Natural killer cell treated with Interleukin-12 subunit alpha and Interleukin-12 subunit beta and Interleukin-15 and Interleukin-18, amount 100 ng/mL, for 72 hours (primary cell): Measurements from ENCODE around the gene TLR6. TPM values are rescaled to one million over a fixed set of nuclear protein-coding genes. Genes with fewer than 3 reads are reported as not detected.

Source experiments
- ATAC-seq, 2 donors: fragments of 150-1000 bp; cut with Tn5 transposase in 1 of 2; sonication (Bioruptor Pico), chemical (Tn5 transposase) in 1 of 2; 2 replicates each; pipeline ENCODE4 v1.10.0; 2021
- DNase-seq: peaks from one replicate; pipeline ENCODE4 v3.0.0; 2022; ENCODE audit warnings: low spot score
- H3K27ac Mint-ChIP-seq, 2 donors: 1 replicate in 1 of 2; 2 replicates in 1 of 2; pipeline ENCODE4 v1.8.0; 2022; ENCODE audit warnings: mixed read lengths in 2 of 2, mild to moderate bottlenecking in 1 of 2, moderate library complexity in 1 of 2
- H3K27me3 Mint-ChIP-seq, 2 donors: 1 replicate in 1 of 2; 2 replicates in 1 of 2; pipeline ENCODE4 v1.8.0; 2022; ENCODE audit warnings: mixed read lengths in 2 of 2
- H3K36me3 Mint-ChIP-seq: one replicate; pipeline ENCODE4 v1.8.0; 2022; ENCODE audit warnings: mixed read lengths
- H3K4me1 Mint-ChIP-seq, 2 donors: 1 replicate in 1 of 2; 2 replicates in 1 of 2; pipeline ENCODE4 v1.8.0; 2022; ENCODE audit warnings: low read depth in 2 of 2, mixed read lengths in 2 of 2, mild to moderate bottlenecking in 1 of 2
- H3K4me3 Mint-ChIP-seq: one replicate; pipeline ENCODE4 v1.8.0; 2022; ENCODE audit warnings: mixed read lengths
- H3K9me3 Mint-ChIP-seq: 2 replicates; pipeline ENCODE4 v1.8.0; 2022; ENCODE audit warnings: mixed read lengths
- total RNA-seq, 2 donors: library from RNA; stranded (reverse); gene quantifications; one replicate each; pipeline ENCODE4 v1.2.3, GENCODE V29; 2022

TLR6 gene
- total RNA-seq, 2 donors from 2014 or later: 4.4 to 4.5 TPM

GRCh38 chr4:38857354-38858096, 908 bp upstream of the TLR6 start:
- ATAC-seq (peak; percentile 86 to 87), DNase-seq (no peak)
- no peaks in the 10 kb centered on the region for H3K36me3 Mint-ChIP-seq
- peaks cover 5 to 14% of the 10 kb centered on the region in 2 donors for H3K27me3 Mint-ChIP-seq
- H3K27ac Mint-ChIP-seq: peak overlapping the region; percentile 83 to 87
- peak overlapping the region; percentile 90 for H3K4me3 Mint-ChIP-seq
- H3K9me3 Mint-ChIP-seq: no peaks in the 10 kb centered on the region
- H3K4me1 Mint-ChIP-seq: peaks cover 33% of the 10 kb centered on the region in 2 donors

DNA sequence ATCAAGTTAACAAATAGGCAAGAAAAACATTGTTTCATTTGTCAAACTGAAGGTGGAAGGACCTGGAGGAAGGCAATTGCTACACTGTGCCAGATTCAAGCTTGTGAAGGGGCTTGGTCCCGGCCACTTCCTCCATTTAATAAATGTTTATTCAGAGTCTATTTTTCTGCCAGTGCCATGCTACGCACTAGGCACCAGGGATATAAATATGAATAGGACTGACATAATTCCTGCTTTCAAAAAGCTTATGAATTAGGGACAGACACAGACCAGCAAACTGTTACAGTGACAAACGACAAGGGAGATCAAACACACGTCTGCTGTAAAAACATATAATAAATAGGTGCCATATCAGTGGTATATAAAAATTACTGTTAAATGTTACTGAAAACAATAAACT, 571 bp downstream of the TLR6 start:
- peak overlapping the region; percentile 83 to 87 for H3K27ac Mint-ChIP-seq
- peaks cover 4% of the 10 kb centered on the region for H3K36me3 Mint-ChIP-seq
- ATAC-seq (peak; percentile 41), DNase-seq (no peak)
- peaks cover 0 to 4% of the 10 kb centered on the region in 2 donors for H3K27me3 Mint-ChIP-seq
- H3K9me3 Mint-ChIP-seq: no peaks in the 10 kb centered on the region
- H3K4me3 Mint-ChIP-seq: peak overlapping the region; percentile 90
- H3K4me1 Mint-ChIP-seq: peaks cover 26 to 33% of the 10 kb centered on the region in 2 donors

GRCh38 chr4:38855466-38855865, 1.2 kb downstream of the TLR6 start:
- peak overlapping the region; percentile 83 to 87 for H3K27ac Mint-ChIP-seq
- H3K4me1 Mint-ChIP-seq: peaks cover 25 to 33% of the 10 kb centered on the region in 2 donors
- peaks cover 0 to 2% of the 10 kb centered on the region in 2 donors for H3K27me3 Mint-ChIP-seq
- ATAC-seq (no peak), DNase-seq (no peak)
- peak overlapping the region; percentile 90 for H3K4me3 Mint-ChIP-seq
- no peaks in the 10 kb centered on the region for H3K9me3 Mint-ChIP-seq
- H3K36me3 Mint-ChIP-seq: peaks cover 6% of the 10 kb centered on the region

GRCh38 chr4:38846015-38846414, 10.6 kb downstream of the TLR6 start:
- Mint-ChIP-seq H3K4me3 (no peak overlapping the region), H3K27ac (no peak overlapping the region), H3K4me1 (peaks cover 3 to 5% of the 10 kb centered on the region in 2 donors), H3K36me3 (peaks cover 28% of the 10 kb centered on the region), H3K9me3 (peaks cover 10% of the 10 kb centered on the region), H3K27me3 (no peaks in the 10 kb centered on the region)
- ATAC-seq (no peak), DNase-seq (no peak)

- H3K9me3 Mint-ChIP-seq: no peaks in the 10 kb centered on the region
- H3K27ac Mint-ChIP-seq: no peak overlapping the region
- H3K4me3 Mint-ChIP-seq: no peak overlapping the region
- peaks cover 8 to 13% of the 10 kb centered on the region in 2 donors for H3K4me1 Mint-ChIP-seq
- H3K27me3 Mint-ChIP-seq: no peaks in the 10 kb centered on the region
- H3K36me3 Mint-ChIP-seq: peaks cover 6% of the 10 kb centered on the region
- ATAC-seq (no peak), DNase-seq (no peak)
Observed at GRCh38 chr4:38842994-38843393, 13.6 kb downstream of the TLR6 start.

DNA sequence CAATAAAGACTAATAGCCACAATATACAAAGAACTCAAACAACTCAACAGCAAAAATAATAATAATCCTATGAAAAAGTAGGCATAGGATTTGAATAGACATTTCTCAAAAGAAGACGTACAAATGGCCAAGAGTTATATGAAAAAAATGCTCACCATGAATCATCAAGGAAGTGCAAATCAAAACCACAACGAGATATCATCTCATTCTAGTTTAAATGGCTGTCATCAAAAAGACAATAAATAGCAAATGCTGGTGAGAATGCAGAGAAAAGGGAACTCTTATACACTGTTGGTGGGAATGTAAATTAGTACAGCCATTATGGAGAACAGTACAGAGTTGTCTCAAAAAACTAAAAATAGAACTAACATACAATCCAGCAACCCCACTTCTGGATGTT, 18.8 kb downstream of the TLR6 start:
- DNase-seq (no peak), ATAC-seq (peak in 1 of 2 donors; percentile 48)
- peaks cover 22% of the 10 kb centered on the region for H3K36me3 Mint-ChIP-seq
- H3K4me3 Mint-ChIP-seq: peak overlapping the region; percentile 47
- H3K4me1 Mint-ChIP-seq: peaks cover 19 to 21% of the 10 kb centered on the region in 2 donors
- H3K27ac Mint-ChIP-seq: peak overlapping the region; percentile 34 to 55
- H3K9me3 Mint-ChIP-seq: peaks cover 10% of the 10 kb centered on the region
- H3K27me3 Mint-ChIP-seq: no peaks in the 10 kb centered on the region

DNA sequence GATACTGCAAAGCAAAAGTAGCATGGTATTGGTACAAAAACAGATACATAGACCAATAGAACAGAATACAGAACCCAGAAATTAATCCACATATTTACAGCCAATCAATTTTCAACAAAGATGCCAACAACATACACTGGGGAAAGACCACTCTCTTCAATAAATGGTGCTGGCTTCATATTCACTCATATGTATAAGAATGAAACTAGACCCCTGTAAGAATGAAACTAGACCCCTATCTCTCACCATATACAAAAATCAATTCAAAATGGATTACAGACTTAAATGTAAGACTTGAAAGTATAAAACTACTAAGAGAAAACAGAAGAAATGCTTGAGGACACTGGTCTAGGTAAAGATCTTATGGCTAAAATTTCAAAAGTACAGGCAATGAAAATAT, 19.3 kb downstream of the TLR6 start:
- peaks cover 10% of the 10 kb centered on the region for H3K9me3 Mint-ChIP-seq
- H3K4me3 Mint-ChIP-seq: peak overlapping the region; percentile 47
- peaks cover 19 to 21% of the 10 kb centered on the region in 2 donors for H3K4me1 Mint-ChIP-seq
- ATAC-seq: peak in 1 of 2 donors; percentile 68
- H3K27me3 Mint-ChIP-seq: no peaks in the 10 kb centered on the region
- no peak for DNase-seq
- H3K27ac Mint-ChIP-seq: peak overlapping the region; percentile 34 to 55
- peaks cover 22% of the 10 kb centered on the region for H3K36me3 Mint-ChIP-seq

- Mint-ChIP-seq H3K4me3 (no peak overlapping the region), H3K9me3 (peaks cover 10% of the 10 kb centered on the region), H3K4me1 (peaks cover 23 to 27% of the 10 kb centered on the region in 2 donors), H3K36me3 (peaks cover 22% of the 10 kb centered on the region), H3K27ac (no peak overlapping the region), H3K27me3 (no peaks in the 10 kb centered on the region)
- ATAC-seq (no peak), DNase-seq (no peak)
Observed at GRCh38 chr4:38834570-38834969, 22.0 kb downstream of the TLR6 start.

- no peak overlapping the region for H3K4me3 Mint-ChIP-seq
- DNase-seq (no peak), ATAC-seq (no peak)
- H3K36me3 Mint-ChIP-seq: peaks cover 22% of the 10 kb centered on the region
- H3K9me3 Mint-ChIP-seq: peaks cover 10% of the 10 kb centered on the region
- H3K27ac Mint-ChIP-seq: peak overlapping the region in 1 of 2 donors; percentile 15
- peaks cover 17 to 18% of the 10 kb centered on the region in 2 donors for H3K4me1 Mint-ChIP-seq
- no peaks in the 10 kb centered on the region for H3K27me3 Mint-ChIP-seq
Observed at GRCh38 chr4:38832624-38833528, 23.7 kb downstream of the TLR6 start.

GRCh38 chr4:38832206-38832605, 24.4 kb downstream of the TLR6 start:
- Mint-ChIP-seq H3K27me3 (no peaks in the 10 kb centered on the region), H3K27ac (no peak overlapping the region), H3K9me3 (peaks cover 10% of the 10 kb centered on the region), H3K36me3 (peaks cover 22% of the 10 kb centered on the region), H3K4me1 (peaks cover 10 to 11% of the 10 kb centered on the region in 2 donors), H3K4me3 (no peak overlapping the region)
- ATAC-seq (no peak), DNase-seq (no peak)

DNA sequence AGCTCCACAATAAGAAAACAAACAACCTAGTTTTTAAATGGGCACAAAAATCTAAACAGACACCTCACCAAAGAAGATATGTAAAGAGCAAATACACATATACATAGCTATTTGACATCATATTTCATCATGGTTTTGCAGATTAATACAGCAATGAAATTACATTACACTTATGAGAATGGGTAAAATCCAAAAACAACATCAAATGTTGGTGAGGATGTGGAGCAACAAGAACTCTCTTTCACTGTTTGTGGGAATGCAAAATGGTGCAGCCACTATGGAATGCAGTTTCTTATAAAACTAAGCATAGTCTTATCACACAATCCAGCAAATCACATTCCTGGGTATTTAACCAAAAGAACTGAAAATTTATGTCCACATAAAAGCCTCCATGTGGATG, 25.0 kb downstream of the TLR6 start:
- Mint-ChIP-seq H3K27me3 (no peaks in the 10 kb centered on the region), H3K27ac (no peak overlapping the region)

DNA sequence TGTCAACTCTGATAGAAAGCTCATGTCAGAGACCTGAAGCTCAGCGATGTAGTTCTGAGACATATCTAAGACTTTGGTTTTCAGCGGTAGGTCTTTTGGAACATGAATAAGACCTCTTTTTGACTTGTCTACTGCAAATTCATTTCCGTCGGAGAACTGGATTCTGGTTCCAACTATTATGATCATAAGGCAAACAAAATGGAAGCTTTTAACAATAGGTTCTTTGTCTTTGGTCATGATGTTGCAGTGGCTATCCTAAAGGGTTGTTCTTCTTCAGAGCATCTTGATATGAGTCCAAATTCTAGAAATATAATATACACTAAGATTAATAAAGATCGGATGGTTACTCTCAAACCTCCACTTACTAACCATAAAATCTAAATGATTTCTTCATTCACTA, 27.4 kb downstream of the TLR6 start:
- DNase-seq (no peak), ATAC-seq (no peak)
- Mint-ChIP-seq H3K36me3 (peaks cover 11% of the 10 kb centered on the region), H3K27ac (no peak overlapping the region), H3K9me3 (peaks cover 4% of the 10 kb centered on the region), H3K4me3 (no peak overlapping the region), H3K4me1 (peaks cover 6 to 9% of the 10 kb centered on the region in 2 donors), H3K27me3 (no peaks in the 10 kb centered on the region)

More for the DNA sequence above, 25.0 kb downstream of the TLR6 start:
- peaks cover 6 to 9% of the 10 kb centered on the region in 2 donors for H3K4me1 Mint-ChIP-seq
- H3K4me3 Mint-ChIP-seq: no peak overlapping the region
- no peak for ATAC-seq
- H3K9me3 Mint-ChIP-seq: peaks cover 10% of the 10 kb centered on the region
- DNase-seq: no peak
- peaks cover 22% of the 10 kb centered on the region for H3K36me3 Mint-ChIP-seq

- Mint-ChIP-seq H3K9me3 (peaks cover 3% of the 10 kb centered on the region), H3K27me3 (no peaks in the 10 kb centered on the region), H3K36me3 (peaks cover 16% of the 10 kb centered on the region), H3K27ac (no peak overlapping the region), H3K4me1 (peaks cover 20 to 21% of the 10 kb centered on the region in 2 donors), H3K4me3 (no peak overlapping the region)
- no peak for DNase-seq
- ATAC-seq: no peak
Observed at GRCh38 chr4:38823766-38824165, 32.9 kb downstream of the TLR6 start.
